SK-N-MC (cell line): ENCODE measurements around the gene LRCH1.

Experiments used
- EZH2 ChIP-seq: fragments of 200-600 bp; sonication (generic); IDR thresholded peaks from one replicate; pipeline ENCODE4 v1.6.1; 2017; ENCODE audit warnings: antibody characterized with exemption
- FOXP2 ChIP-seq: optimal IDR thresholded peaks from 2 replicates; pipeline ENCODE3; 2011; ENCODE audit warnings: mild to moderate bottlenecking, moderate library complexity; ENCODE audit not compliant: insufficient read depth; ENCODE audit errors: extremely low read length, control extremely low read depth
- POLR2AphosphoS5 ChIP-seq: IDR thresholded peaks from 2 replicates; pipeline ENCODE4 v1.6.1; 2012; ENCODE audit warnings: mild to moderate bottlenecking, low read depth, low read length, borderline replicate concordance

DNA sequence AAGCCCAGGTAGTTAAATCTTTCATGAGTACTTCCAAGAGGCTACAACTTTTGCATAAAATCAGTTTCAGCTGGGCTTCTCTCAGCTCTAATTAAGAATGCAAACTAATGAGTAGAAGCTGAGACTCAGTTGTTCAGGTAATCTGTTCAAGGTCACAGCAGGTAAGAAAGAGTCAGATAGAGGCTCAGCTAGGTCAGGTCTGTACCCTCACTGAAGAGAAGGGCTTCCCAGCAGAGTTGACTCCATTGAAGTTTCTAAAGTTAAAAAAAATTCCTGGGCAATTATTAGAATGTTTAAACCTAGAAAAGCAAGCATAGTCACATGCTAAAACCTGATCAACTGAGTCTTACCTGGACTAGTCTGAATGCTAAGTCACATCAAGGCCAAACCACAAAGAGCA, 201.8 kb downstream of the LRCH1 start:
- TF ChIP-seq POLR2AphosphoS5, result no peak
- TF ChIP-seq FOXP2, result no peak
- TF ChIP-seq EZH2, result no peak
